IMR-90 (cell line): ENCODE data around the gene MYD88. TPM values are rescaled to one million over a fixed set of nuclear protein-coding genes. Genes with fewer than 3 reads are reported as not detected.

ENCODE experiments used
- ATAC-seq: fragments of 200-7000 bp; cut with Tn5 transposase; 2 replicates; pipeline ENCODE4 v1.9.1; 2020; ENCODE audit warnings: low read depth, mild to moderate bottlenecking, moderate library complexity
- BruUV-seq: library from RNA; stranded (reverse); fragments of 400-500 nt; replicated peaks from 2 replicates; lab custom pipeline; 2021; lab: Mats Ljungman, UMichigan
- CTCF ChIA-PET: fragments of 300-600 bp; formaldehyde crosslinking; extraction: SDS; loops from one replicate; lab custom pipeline; 2021; ENCODE audit warnings: antibody characterized with exemption; lab: Yijun Ruan, JAX
- POLR2A ChIA-PET: fragments of 300-600 bp; sonication (Branson Sonifier 250); formaldehyde crosslinking; loops from one replicate; lab custom pipeline; 2022; ENCODE audit warnings: antibody characterized with exemption; ENCODE audit not compliant: unreplicated experiment; lab: Charles Lee
- DNase-seq: peaks from one replicate; pipeline ENCODE4 v3.0.0; 2013
- H2AFZ ChIP-seq: replicated peaks from 2 replicates; pipeline ENCODE3; 2013; ENCODE audit warnings: low read length, mild to moderate bottlenecking; ENCODE audit not compliant: poor library complexity
- H2AK5ac ChIP-seq: 2 replicates; pipeline ENCODE4 v1.6.1; 2013; ENCODE audit warnings: low read depth, low read length, inconsistent platforms
- H2AK9ac ChIP-seq: replicated peaks from 2 replicates; pipeline ENCODE3; 2013; ENCODE audit warnings: mild to moderate bottlenecking, low read depth, low read length, moderate library complexity; ENCODE audit not compliant: poor library complexity
- H2BK120ac ChIP-seq: 2 replicates; pipeline ENCODE4 v1.6.1; 2013; ENCODE audit warnings: low read depth, low read length, inconsistent platforms
- H2BK15ac ChIP-seq: 3 replicates; pipeline ENCODE4 v1.6.1; 2013; ENCODE audit warnings: low read depth, low read length, inconsistent platforms
- H2BK20ac ChIP-seq: 2 replicates; pipeline ENCODE4 v1.6.1; 2013; ENCODE audit warnings: low read depth, mild to moderate bottlenecking, inconsistent platforms, low read length, moderate library complexity
- H2BK5ac ChIP-seq: 2 replicates; pipeline ENCODE4 v1.6.1; 2013; ENCODE audit warnings: mild to moderate bottlenecking, low read depth, low read length, inconsistent platforms; ENCODE audit not compliant: poor library complexity, severe bottlenecking
- H3K14ac ChIP-seq: replicated peaks from 2 replicates; pipeline ENCODE4 v1.6.1; 2013; ENCODE audit warnings: low read depth, low read length, inconsistent platforms
- H3K18ac ChIP-seq: 2 replicates; pipeline ENCODE4 v1.6.1; 2013; ENCODE audit warnings: low read depth, low read length, control low read depth
- H3K23ac ChIP-seq: 2 replicates; pipeline ENCODE4 v1.6.1; 2013; ENCODE audit warnings: low read depth, low read length, inconsistent platforms
- H3K27ac ChIP-seq: 2 replicates; pipeline ENCODE4 v1.5.1; 2013; ENCODE audit warnings: mild to moderate bottlenecking, control low read depth, low read length; ENCODE audit not compliant: insufficient read depth
- H3K27me3 ChIP-seq: 2 replicates; pipeline ENCODE4 v1.6.1; 2013; ENCODE audit warnings: low read length; ENCODE audit not compliant: control insufficient read depth, insufficient read depth
- H3K36me3 ChIP-seq: 2 replicates; pipeline ENCODE4 v1.6.1; 2013; ENCODE audit warnings: low read length, mixed read lengths; ENCODE audit not compliant: control insufficient read depth, insufficient read depth
- H3K4ac ChIP-seq: 2 replicates; pipeline ENCODE4 v1.6.1; 2013; ENCODE audit warnings: low read depth, low read length, inconsistent platforms
- H3K4me1 ChIP-seq: 2 replicates; pipeline ENCODE4 v1.6.1; 2013; ENCODE audit warnings: low read length, mixed read lengths; ENCODE audit not compliant: control insufficient read depth, insufficient read depth
- H3K4me2 ChIP-seq: 2 replicates; pipeline ENCODE4 v1.6.1; 2013; ENCODE audit warnings: low read depth, mild to moderate bottlenecking, control low read depth, low read length, moderate library complexity
- H3K4me3 ChIP-seq: 2 replicates; pipeline ENCODE4 v1.5.1; 2013; ENCODE audit warnings: low read depth, mild to moderate bottlenecking, control low read depth, low read length, moderate library complexity; ENCODE audit not compliant: insufficient read depth
- H3K56ac ChIP-seq: 2 replicates; pipeline ENCODE4 v1.6.1; 2013; ENCODE audit warnings: low read length, inconsistent platforms; ENCODE audit not compliant: insufficient read depth; ENCODE audit errors: extremely low read depth
- H3K79me1 ChIP-seq, 2 experiments: 2 replicates each; pipeline ENCODE4 v1.6.1; 2013; ENCODE audit warnings: low read length in 2 of 2, inconsistent platforms in 1 of 2, low read depth in 1 of 2
- H3K9ac ChIP-seq: 2 replicates; pipeline ENCODE4 v1.6.1; 2013; ENCODE audit warnings: low read depth, low read length, control low read depth
- H3K9me1 ChIP-seq: 2 replicates; pipeline ENCODE4 v1.6.1; 2013; ENCODE audit warnings: low read length, inconsistent platforms; ENCODE audit not compliant: insufficient read depth
- H3K9me3 ChIP-seq: 2 replicates; pipeline ENCODE4 v1.6.1; 2013; ENCODE audit warnings: low read length; ENCODE audit not compliant: control insufficient read depth, insufficient read depth
- H4K20me1 ChIP-seq: 2 replicates; pipeline ENCODE4 v1.6.1; 2013; ENCODE audit warnings: low read length, inconsistent platforms; ENCODE audit not compliant: insufficient read depth
- H4K5ac ChIP-seq: 2 replicates; pipeline ENCODE4 v1.6.1; 2013; ENCODE audit warnings: mild to moderate bottlenecking, low read depth, low read length, control low read depth
- H4K8ac ChIP-seq, 2 experiments: 2 replicates each; pipeline ENCODE4 v1.6.1; 2013; ENCODE audit warnings: low read depth in 2 of 2, low read length in 2 of 2, control low read depth in 1 of 2, inconsistent platforms in 1 of 2
- H4K91ac ChIP-seq: 2 replicates; pipeline ENCODE4 v1.6.1; 2013; ENCODE audit warnings: low read depth, low read length, inconsistent platforms; ENCODE audit not compliant: insufficient read depth
- BHLHE40 ChIP-seq: fragments of 150-350 bp; IDR thresholded peaks from 2 replicates; pipeline ENCODE4 v1.6.1; 2016; ENCODE audit warnings: mild to moderate bottlenecking, low read depth, low read length
- MAFK ChIP-seq: IDR thresholded peaks from 2 replicates; pipeline ENCODE4 v1.6.1; 2012; ENCODE audit warnings: low read depth, low read length, improper control_type of control experiment
- MAZ ChIP-seq: IDR thresholded peaks from 2 replicates; pipeline ENCODE4 v1.6.1; 2012; ENCODE audit warnings: low read depth, mild to moderate bottlenecking, low read length, improper control_type of control experiment, moderate library complexity, borderline replicate concordance
- MXI1 ChIP-seq: IDR thresholded peaks from 2 replicates; pipeline ENCODE4 v1.6.1; 2012; ENCODE audit warnings: low read depth, mild to moderate bottlenecking, low read length, moderate library complexity, borderline replicate concordance
- NFE2L2 ChIP-seq: fragments of 150-350 bp; IDR thresholded peaks from 2 replicates; pipeline ENCODE4 v1.6.1; 2016; ENCODE audit warnings: low read depth, mild to moderate bottlenecking, low read length
- POLR2A ChIP-seq: IDR thresholded peaks from 2 replicates; pipeline ENCODE4 v1.6.1; 2012; ENCODE audit warnings: mild to moderate bottlenecking, low read depth, low read length
- RAD21 ChIP-seq: IDR thresholded peaks from 2 replicates; pipeline ENCODE4 v1.6.1; 2012; ENCODE audit warnings: low read length, improper control_type of control experiment
- WGBS, 2 experiments: methylation state at CpG; one replicate each; pipeline versions ENCODE4 v1.1.5 to v1.1.7; 2013; ENCODE audit warnings: missing lambda C conversion rate in 2 of 2; ENCODE audit not compliant: insufficient read length in 1 of 2; ENCODE audit errors: extremely low coverage in 2 of 2; 5-methylcytosine and 5-hydroxymethylcytosine counted together
- dilution Hi-C: fragments of 300-500 bp; cut with HindIII; formaldehyde crosslinking; loops from one replicate; pipeline ENCODE4 v1.14.3; 2018; ENCODE audit warnings: low sequenced_read_pairs; ENCODE audit not compliant: unreplicated experiment
- in situ Hi-C: fragments of 300-500 bp; cut with MboI; formaldehyde crosslinking; loops from 3 replicates; pipeline ENCODE4 v1.14.3; 2019; ENCODE audit warnings: low sequenced_read_pairs, inconsistent platforms, mixed read lengths
- intact Hi-C: fragments of 100-400 bp; cut with micrococcal nuclease; formaldehyde crosslinking; loops from 2 replicates; pipeline ENCODE4 v1.10.0; 2022
- polyA plus RNA-seq, 3 experiments: library from polyadenylated mRNA; depleted of rRNA; stranded (reverse); fragments of >200 nt; gene quantifications; 2 replicates each; pipeline ENCODE4 v1.2.3, GENCODE V29; 2012; ENCODE audit warnings: low replicate concordance in 1 of 3
- total RNA-seq: library from RNA; depleted of rRNA; stranded (reverse); fragments of >200 nt; gene quantifications from 2 replicates; pipeline ENCODE4 v1.2.3, GENCODE V29; 2012
- TF ChIP-seq, protein P1 (sequence below): conservative IDR thresholded peaks from 2 replicates; pipeline ENCODE4 v1.5.1; 2012; ENCODE audit warnings: mild to moderate bottlenecking, low read depth, low read length, improper control_type of control experiment
- TF ChIP-seq, protein P2 (sequence below): fragments of 150-350 bp; IDR thresholded peaks from 2 replicates; pipeline ENCODE4 v1.6.1; 2017; ENCODE audit warnings: mild to moderate bottlenecking, antibody characterized with exemption, low read length, low read depth
- TF ChIP-seq, protein P3 (sequence below): fragments of 150-350 bp; IDR thresholded peaks from 2 replicates; pipeline ENCODE4 v1.6.1; 2016; ENCODE audit warnings: low read depth, mild to moderate bottlenecking, low read length, moderate library complexity, borderline replicate concordance

The MYD88 gene
- total and polyA plus RNA-seq, 2 of the 4 experiments (the other 2 are of a cell fraction) = 9.3 to 39.8 TPM

DNA sequence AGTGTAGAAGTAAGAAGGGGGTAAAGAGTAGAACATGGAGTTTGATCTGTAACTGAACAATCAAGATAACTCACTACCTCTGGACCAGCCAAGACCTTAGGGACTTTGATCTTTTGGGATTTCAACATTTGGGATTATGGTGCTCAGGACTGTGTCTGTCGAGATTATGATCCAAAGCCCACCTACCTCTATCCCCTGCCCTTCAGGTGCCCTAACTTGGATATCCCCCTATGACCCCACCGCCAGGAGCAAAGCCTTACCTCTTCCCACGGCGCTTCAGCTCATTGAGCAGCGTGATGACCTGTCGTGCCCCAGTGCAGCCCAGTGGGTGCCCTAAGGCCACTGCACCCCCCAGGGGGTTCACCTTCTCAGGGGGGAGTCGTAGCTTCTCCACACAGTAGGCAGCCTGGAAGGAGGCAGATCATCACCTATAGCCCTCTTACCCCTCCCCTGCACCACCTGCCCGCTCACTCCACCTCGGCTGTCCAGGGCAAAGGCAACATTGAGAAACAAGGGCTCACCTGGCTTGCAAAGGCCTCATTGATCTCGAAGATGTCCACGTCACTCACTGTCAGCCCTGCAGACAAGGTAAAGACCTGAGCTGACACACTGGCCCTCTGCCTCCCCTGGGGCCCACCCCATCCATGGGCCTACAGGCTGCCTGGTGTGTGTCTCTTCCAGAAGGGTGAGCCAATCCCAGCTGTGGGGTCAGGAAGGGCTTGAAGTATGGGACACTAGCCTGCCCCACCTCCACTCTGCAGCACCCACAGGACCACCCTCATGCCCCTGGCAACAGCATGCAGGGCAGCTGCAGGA is 12.9 kb upstream of the MYD88 start:
- ChIA-PET POLR2A (no interaction called here), CTCF (no interaction called here)
- TF ChIP-seq, protein P1, sequence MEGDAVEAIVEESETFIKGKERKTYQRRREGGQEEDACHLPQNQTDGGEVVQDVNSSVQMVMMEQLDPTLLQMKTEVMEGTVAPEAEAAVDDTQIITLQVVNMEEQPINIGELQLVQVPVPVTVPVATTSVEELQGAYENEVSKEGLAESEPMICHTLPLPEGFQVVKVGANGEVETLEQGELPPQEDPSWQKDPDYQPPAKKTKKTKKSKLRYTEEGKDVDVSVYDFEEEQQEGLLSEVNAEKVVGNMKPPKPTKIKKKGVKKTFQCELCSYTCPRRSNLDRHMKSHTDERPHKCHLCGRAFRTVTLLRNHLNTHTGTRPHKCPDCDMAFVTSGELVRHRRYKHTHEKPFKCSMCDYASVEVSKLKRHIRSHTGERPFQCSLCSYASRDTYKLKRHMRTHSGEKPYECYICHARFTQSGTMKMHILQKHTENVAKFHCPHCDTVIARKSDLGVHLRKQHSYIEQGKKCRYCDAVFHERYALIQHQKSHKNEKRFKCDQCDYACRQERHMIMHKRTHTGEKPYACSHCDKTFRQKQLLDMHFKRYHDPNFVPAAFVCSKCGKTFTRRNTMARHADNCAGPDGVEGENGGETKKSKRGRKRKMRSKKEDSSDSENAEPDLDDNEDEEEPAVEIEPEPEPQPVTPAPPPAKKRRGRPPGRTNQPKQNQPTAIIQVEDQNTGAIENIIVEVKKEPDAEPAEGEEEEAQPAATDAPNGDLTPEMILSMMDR = no peak
- TF ChIP-seq MAZ (no peak), RAD21 (no peak), BHLHE40 (no peak), MXI1 (no peak), NFE2L2 (no peak), MAFK (no peak), POLR2A (no peak)
- TF ChIP-seq, protein P2, sequence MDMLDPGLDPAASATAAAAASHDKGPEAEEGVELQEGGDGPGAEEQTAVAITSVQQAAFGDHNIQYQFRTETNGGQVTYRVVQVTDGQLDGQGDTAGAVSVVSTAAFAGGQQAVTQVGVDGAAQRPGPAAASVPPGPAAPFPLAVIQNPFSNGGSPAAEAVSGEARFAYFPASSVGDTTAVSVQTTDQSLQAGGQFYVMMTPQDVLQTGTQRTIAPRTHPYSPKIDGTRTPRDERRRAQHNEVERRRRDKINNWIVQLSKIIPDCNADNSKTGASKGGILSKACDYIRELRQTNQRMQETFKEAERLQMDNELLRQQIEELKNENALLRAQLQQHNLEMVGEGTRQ = no peak
- TF ChIP-seq, protein P3, sequence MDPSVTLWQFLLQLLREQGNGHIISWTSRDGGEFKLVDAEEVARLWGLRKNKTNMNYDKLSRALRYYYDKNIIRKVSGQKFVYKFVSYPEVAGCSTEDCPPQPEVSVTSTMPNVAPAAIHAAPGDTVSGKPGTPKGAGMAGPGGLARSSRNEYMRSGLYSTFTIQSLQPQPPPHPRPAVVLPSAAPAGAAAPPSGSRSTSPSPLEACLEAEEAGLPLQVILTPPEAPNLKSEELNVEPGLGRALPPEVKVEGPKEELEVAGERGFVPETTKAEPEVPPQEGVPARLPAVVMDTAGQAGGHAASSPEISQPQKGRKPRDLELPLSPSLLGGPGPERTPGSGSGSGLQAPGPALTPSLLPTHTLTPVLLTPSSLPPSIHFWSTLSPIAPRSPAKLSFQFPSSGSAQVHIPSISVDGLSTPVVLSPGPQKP = no peak
- no peak overlapping the region for H2BK5ac ChIP-seq
- H3K27ac ChIP-seq = no peak overlapping the region
- H3K9me1 ChIP-seq = 0 out of 2 replicates have a peak, but pooled peaks cover 4% of the 10 kb centered on the region
- in situ Hi-C loops = loop anchor here (10.0 kb wide), 1 partner anchor 219 kb away; the partner anchor contains the start of gene XYLB
- ATAC-seq (no peak), DNase-seq (no peak)
- H2AFZ ChIP-seq = no peak overlapping the region
- H3K56ac ChIP-seq = no peak overlapping the region
- H4K20me1 ChIP-seq = no peaks in the 10 kb centered on the region
- no peaks in the 10 kb centered on the region for H3K4me1 ChIP-seq
- H3K4me2 ChIP-seq = no peak overlapping the region
- no peak overlapping the region for H3K9ac ChIP-seq
- no peak overlapping the region for H4K91ac ChIP-seq
- H4K8ac ChIP-seq = no peak overlapping the region
- intact Hi-C loops = no loop called here
- no peaks in the 10 kb centered on the region; a peak in 1 of 4 replicates for H3K79me1 ChIP-seq
- H3K23ac ChIP-seq = no peak overlapping the region
- no peaks in the 10 kb centered on the region for H3K9me3 ChIP-seq
- no TSS peak for BruUV-seq
- no peak overlapping the region for H3K18ac ChIP-seq
- no peak overlapping the region for H3K4me3 ChIP-seq
- no peak overlapping the region for H2BK120ac ChIP-seq
- dilution Hi-C loops = no loop called here
- H3K4ac ChIP-seq = no peak overlapping the region
- WGBS, 2 experiments = 100% methylated on average over 2 of the region's 11 CpGs; no CpG with 5 or more reads in 1 of the 2 experiments
- no peak overlapping the region for H4K5ac ChIP-seq
- H2AK9ac ChIP-seq = no peak overlapping the region
- peaks cover 66% of the 10 kb centered on the region for H3K36me3 ChIP-seq
- H2BK20ac ChIP-seq = no peak overlapping the region
- H2BK15ac ChIP-seq = no peak overlapping the region
- H3K14ac ChIP-seq = no peak overlapping the region
- no peaks in the 10 kb centered on the region for H3K27me3 ChIP-seq
- no peak overlapping the region for H2AK5ac ChIP-seq
